HG02798 (cell line): ENCODE measurements around the gene MRPL53.
"Not testable (repeated sequence)": the region's sequence is repeated elsewhere in the genome, so short reads cannot be mapped to it uniquely, and the experiment has no call there.

Experiments used
- ATAC-seq: cut with Tn5 transposase; IDR thresholded peaks from one replicate; pipeline ENCODE4 v1.9.1; 2021; ENCODE audit warnings: mild to moderate bottlenecking; ENCODE audit not compliant: unreplicated experiment, poor library complexity

Gene MRPL53

GRCh38 chr2:74502720-74503505, 30.4 kb upstream of the MRPL53 start:
- ATAC-seq, result peak; percentile 43

GRCh38 chr2:74502147-74502719, 29.8 kb upstream of the MRPL53 start:
- ATAC-seq, result no peak

DNA sequence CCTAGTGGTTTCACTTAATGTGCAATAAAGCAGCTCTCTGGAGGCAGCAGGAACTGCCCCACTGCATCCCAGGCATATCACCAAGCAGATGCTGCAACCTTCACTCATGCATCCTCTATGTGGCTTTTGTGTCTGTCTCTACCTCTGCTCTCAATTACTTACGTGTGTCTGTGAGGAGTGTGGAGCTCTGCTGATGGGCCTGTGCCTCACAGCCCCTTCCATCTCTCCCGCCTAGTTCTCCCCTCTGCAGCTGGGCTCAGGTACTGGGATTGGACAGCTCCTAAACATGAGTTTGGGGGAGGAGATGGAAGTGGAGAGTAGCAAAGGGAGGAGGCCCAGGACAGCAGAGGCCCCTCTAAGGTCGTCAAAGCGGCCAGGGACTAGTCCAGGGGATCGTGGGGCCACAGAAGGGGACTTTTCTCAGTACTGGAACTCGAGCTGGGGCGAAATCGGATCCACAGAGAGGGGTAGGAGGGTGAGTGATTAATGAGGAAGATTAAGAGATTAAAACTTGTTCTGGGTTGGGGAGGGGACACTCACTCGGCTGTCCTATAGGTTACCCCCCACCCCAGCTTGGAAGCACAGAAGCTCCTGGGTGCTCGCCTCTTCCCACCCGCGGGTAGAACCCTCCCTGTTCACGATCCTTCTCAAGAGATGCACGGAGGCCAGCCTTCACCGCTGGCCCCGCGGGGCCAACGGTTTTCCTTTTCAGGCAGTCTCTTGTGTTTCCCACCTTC, 29.0 kb upstream of the MRPL53 start:
- ATAC-seq, result no peak

- no peak for ATAC-seq
Observed at GRCh38 chr2:74500578-74500946, 28.1 kb upstream of the MRPL53 start.

DNA sequence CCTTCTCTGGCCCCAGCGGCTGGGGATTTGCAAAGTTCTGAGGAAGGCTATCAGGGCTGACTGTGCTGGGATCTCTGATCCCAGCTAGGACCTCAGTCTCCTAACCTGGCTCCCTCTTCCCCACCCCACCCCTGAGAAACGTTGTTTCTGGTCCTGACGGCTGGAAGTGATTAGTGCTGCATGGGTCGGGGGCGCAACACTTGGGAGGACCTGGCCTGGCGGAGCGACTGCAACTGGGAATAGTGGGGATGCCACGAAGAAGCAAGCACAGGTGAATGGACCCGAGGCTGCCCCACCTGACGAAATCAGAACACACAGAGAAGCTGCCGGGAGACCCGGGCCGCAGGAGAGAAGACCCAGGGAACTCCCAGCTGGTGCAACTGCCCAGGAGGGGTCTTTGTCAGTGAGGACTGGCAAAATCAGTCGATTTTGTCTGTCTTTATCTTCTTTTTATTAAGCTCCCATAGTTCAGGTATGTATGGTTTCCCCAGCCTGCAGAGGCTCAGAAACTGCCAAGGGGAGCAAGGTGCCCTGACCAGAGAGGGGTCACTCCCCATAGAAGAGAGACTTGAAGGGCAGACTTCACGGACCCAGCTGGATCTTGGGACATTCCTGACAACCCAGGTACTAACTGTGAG, 27.6 kb upstream of the MRPL53 start:
- no peak for ATAC-seq

- ATAC-seq, result no peak
Observed at GRCh38 chr2:74499267-74499939, 26.9 kb upstream of the MRPL53 start, which contains the start of gene LBX2. Gene LBX2, minus strand, starts transcription at chr2:74499603. Its CDS starts 66 bp downstream, at chr2:74499537.

DNA sequence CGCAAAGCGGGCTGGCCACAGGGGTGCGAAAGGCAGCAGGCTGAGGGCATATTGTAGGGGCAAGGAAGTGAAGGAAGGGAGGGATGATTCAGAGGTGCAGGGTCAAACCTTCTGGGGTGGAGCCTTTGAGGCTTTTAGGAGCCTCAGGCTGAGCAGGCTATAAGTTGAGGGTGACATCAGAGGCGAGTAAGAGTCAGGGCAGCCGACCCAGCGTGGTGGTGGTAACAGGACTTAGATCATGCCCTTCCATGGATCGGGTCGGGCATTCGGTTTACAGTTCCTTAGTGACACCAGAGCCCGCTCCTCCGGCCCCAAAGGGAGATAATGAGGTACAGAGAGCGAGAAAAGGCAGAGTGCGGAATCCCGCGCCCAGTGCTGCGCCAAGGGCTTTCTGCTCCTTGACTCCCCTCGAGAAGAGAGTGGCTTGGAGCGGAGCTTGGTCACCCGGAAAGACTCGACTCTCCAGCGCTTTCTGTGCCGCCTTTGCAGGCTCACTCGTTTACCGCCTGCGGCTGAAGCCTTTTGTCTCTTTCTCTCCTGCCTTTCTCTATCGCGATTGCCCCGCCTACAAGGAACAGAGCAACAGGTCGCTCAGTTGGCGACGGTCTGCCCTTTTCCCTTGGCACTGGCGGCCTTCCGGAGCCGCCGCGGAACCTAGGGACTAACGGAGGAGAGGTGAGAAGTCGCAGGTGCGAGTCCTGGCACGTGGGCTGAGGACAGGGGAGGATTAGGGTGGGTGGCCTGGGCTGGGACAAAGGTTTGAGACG, 26.2 kb upstream of the MRPL53 start:
- ATAC-seq, result no peak

DNA sequence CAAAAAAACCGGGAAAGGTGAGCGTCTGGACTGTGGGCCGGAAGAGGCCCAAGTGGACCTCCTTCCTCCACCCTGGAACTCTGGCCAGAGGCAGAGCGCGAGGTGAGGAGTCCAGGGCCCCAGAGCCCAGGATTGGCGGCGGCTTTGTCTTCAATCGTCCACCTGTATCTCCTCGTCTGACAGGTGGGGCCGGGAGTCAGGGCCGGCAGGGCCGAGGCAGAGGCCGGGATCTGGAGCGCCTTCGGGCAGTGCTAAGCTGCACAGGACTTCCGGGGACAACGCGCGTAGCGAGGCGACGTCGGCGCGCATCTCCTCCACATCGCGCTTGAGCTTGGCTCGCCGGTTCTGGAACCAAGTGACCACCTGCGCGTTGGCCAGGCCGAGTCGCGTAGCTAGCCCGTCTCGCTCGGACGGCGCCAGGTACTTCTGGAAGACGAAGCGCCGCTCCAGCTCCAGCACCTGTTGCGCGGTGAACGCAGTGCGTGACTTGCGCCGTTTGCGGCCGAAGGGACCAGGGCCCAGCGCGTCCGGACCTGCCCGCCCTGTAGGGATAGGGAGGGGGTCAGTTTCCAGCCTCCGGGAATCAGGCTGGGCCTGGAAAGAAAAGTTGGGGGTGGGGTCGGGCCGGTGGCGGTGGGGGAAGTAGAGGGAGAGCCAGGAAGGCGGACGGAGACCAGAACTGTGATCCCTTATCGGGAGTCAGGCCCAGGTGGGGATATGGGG, 25.5 kb upstream of the MRPL53 start:
- peak; percentile 35 for ATAC-seq

- no peak for ATAC-seq
Observed at GRCh38 chr2:74496997-74497776, 24.7 kb upstream of the MRPL53 start.

DNA sequence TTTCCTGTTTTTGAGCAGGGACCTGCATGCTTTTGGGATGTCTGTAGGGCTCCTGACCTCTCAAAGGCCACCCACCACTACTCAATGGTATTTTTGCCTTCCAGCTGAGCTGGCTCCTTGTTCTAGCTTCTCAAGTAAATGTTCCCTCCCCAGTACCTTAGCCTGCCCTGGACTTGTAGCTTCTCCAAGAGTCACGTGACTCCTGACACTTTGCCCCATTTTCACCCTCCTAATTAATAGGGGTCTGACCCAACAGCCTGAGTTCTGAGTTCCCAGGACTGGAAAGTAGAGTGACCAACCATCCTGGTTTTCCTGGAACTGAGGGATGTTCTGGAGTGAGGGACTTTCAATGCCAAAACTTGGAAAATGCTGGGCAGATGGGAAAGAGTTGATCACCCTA, 23.0 kb upstream of the MRPL53 start:
- ATAC-seq, result no peak

DNA sequence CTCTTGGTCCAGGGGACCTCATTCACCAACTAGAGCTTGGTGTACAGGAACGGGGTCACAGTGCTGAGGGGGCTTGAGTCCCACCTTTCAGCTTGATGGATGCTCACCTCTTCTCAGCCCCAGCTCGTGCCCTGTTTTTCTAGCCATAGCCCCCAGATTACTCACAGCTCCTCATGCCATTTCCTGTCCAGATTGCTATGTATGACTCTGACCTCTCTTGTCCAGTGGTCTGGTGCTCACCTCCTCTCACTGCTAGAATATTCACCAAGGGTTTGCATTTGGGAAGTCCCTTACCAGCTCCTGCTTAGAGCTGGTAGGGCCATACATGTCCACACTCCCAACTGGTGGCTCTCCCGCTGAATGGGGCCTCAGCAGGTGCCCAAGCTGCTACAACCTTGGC, 21.1 kb upstream of the MRPL53 start:
- no peak for ATAC-seq

GRCh38 chr2:74491648-74492544, 19.4 kb upstream of the MRPL53 start:
- ATAC-seq, result no peak

GRCh38 chr2:74489906-74490305, 17.4 kb upstream of the MRPL53 start:
- no peak for ATAC-seq

DNA sequence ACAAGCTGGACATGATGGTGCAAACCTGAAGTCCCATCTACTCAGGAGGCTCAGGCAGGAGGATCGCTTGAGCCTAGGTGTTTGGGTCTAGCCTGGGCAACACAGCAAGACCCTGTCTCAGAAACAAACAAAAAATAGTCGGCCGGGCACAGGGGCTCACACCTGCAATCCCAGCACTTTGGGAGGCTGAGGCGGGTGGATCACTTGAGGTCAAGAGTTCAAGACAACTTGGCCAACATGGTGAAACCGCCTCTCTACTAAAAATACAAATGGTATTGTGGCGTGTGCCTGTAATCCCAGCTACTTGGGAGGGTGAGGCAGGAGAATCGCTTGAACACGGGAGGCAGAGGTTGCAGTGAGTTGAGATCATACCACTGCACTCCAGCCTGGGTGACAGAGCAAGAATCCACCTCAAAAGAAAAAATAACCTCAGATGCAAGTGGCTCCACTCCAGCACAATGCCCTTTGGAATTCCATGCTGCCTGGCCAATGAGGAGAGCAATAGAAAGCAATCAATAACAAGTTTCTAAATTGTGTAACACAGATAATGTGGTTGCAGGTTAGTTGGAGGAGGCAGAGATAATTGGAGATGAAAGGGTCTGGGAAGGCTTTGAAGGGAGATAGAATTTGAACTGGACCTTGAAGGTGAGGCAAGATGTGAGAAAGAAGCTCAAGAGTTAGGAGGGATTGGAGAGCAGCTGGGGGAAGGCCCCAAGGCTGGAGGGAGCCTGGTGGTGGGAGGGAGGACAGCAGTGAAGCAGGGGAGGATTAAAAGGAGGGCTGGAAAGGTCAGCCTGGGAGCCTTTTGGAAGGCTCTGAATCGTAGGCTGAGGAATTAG, 16.4 kb upstream of the MRPL53 start:
- no peak for ATAC-seq

DNA sequence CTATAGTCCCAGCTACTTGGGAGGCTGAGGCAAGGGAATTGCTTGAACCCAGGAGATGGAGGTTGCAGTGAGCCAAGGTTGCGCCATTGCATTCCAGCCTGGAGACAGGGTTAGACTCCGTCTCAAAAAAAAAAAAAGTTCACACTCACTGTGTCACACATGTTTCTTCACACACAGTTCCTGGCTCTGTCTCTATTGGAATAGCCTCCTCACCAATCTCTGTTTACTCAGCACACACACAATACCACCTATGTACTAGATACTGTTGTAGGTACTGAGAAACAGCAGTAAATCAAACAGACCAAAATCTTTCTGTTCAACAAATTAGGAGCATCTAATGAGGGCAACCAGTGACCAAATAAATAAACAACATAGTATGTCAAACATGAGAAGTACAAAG, 13.7 kb upstream of the MRPL53 start:
- ATAC-seq, result no peak

- not testable (repeated sequence) for ATAC-seq
Observed at GRCh38 chr2:74483675-74484164, 11.2 kb upstream of the MRPL53 start.
